ENCODE results near the gene GATB. TPM values are rescaled to one million over a fixed set of nuclear protein-coding genes. Genes with fewer than 3 reads are reported as not detected.

Gene GATB
- total and polyA plus RNA-seq, 4 donors, result 19.2 to 29.2 (median 25.7) TPM

GRCh38 chr4:151640381-151640780 lies 120.4 kb downstream of the GATB start:
- no peak overlapping the region for H3K27ac ChIP-seq (ENCODE audit: low read depth, low read length)
- H3K4me3 ChIP-seq (ENCODE audit: low read depth, low read length), result no peak overlapping the region
- no peaks in the 10 kb centered on the region for H3K9me3 ChIP-seq (ENCODE audit: control insufficient read depth, insufficient read depth, low read length)
- peaks cover 2% of the 10 kb centered on the region for H3K4me1 ChIP-seq (ENCODE audit: control insufficient read depth, insufficient read depth, low read length)
- no peaks in the 10 kb centered on the region for H3K27me3 ChIP-seq (ENCODE audit: control insufficient read depth, insufficient read depth, low read length)
- no peak for DNase-seq (ENCODE audit: low read depth in 4 of 6, low spot score in 6 of 6)
- no peaks in the 10 kb centered on the region for H3K36me3 ChIP-seq (ENCODE audit: control insufficient read depth, insufficient read depth, low read length)
- no CpG with 5 or more reads among the region's 1 CpG for WGBS (ENCODE audit: insufficient coverage)

- DNase-seq (ENCODE audit: low read depth in 4 of 6, low spot score in 6 of 6), result no peak
- WGBS (ENCODE audit: insufficient coverage), result no CpG with 5 or more reads among the region's 1 CpG
- Histone ChIP-seq H3K4me3 (ENCODE audit: low read depth, low read length) (no peak overlapping the region), H3K36me3 (ENCODE audit: control insufficient read depth, insufficient read depth, low read length) (no peaks in the 10 kb centered on the region), H3K4me1 (ENCODE audit: control insufficient read depth, insufficient read depth, low read length) (no peaks in the 10 kb centered on the region), H3K27ac (ENCODE audit: low read depth, low read length) (no peak overlapping the region), H3K9me3 (ENCODE audit: control insufficient read depth, insufficient read depth, low read length) (no peaks in the 10 kb centered on the region), H3K27me3 (ENCODE audit: control insufficient read depth, insufficient read depth, low read length) (no peaks in the 10 kb centered on the region)
Measured at GRCh38 chr4:151638295-151638858, 122.4 kb downstream of the GATB start.

GRCh38 chr4:151631349-151631748 lies 129.5 kb downstream of the GATB start:
- DNase-seq (ENCODE audit: low read depth in 4 of 6, low spot score in 6 of 6), result no peak
- no peak overlapping the region for H3K27ac ChIP-seq (ENCODE audit: low read depth, low read length)
- no peaks in the 10 kb centered on the region for H3K36me3 ChIP-seq (ENCODE audit: control insufficient read depth, insufficient read depth, low read length)
- no peaks in the 10 kb centered on the region for H3K9me3 ChIP-seq (ENCODE audit: control insufficient read depth, insufficient read depth, low read length)
- H3K4me3 ChIP-seq (ENCODE audit: low read depth, low read length), result no peak overlapping the region
- no peaks in the 10 kb centered on the region for H3K27me3 ChIP-seq (ENCODE audit: control insufficient read depth, insufficient read depth, low read length)
- no peaks in the 10 kb centered on the region for H3K4me1 ChIP-seq (ENCODE audit: control insufficient read depth, insufficient read depth, low read length)

- Histone ChIP-seq H3K36me3 (ENCODE audit: control insufficient read depth, insufficient read depth, low read length) (no peaks in the 10 kb centered on the region), H3K4me3 (ENCODE audit: low read depth, low read length) (no peak overlapping the region), H3K4me1 (ENCODE audit: control insufficient read depth, insufficient read depth, low read length) (no peaks in the 10 kb centered on the region), H3K9me3 (ENCODE audit: control insufficient read depth, insufficient read depth, low read length) (no peaks in the 10 kb centered on the region), H3K27ac (ENCODE audit: low read depth, low read length) (no peak overlapping the region), H3K27me3 (ENCODE audit: control insufficient read depth, insufficient read depth, low read length) (no peaks in the 10 kb centered on the region)
- DNase-seq (ENCODE audit: low read depth in 4 of 6, low spot score in 6 of 6), result no peak
- WGBS (ENCODE audit: insufficient coverage), result 53% methylated on average over 4 of the region's 10 CpGs
Measured at GRCh38 chr4:151629097-151629783, 131.6 kb downstream of the GATB start.

- H3K4me1 ChIP-seq (ENCODE audit: control insufficient read depth, insufficient read depth, low read length), result no peaks in the 10 kb centered on the region
- WGBS (ENCODE audit: insufficient coverage), result 80% methylated on average over 1 of the region's 5 CpGs
- H3K4me3 ChIP-seq (ENCODE audit: low read depth, low read length), result no peak overlapping the region
- no peak overlapping the region for H3K27ac ChIP-seq (ENCODE audit: low read depth, low read length)
- no peaks in the 10 kb centered on the region for H3K9me3 ChIP-seq (ENCODE audit: control insufficient read depth, insufficient read depth, low read length)
- no peaks in the 10 kb centered on the region for H3K27me3 ChIP-seq (ENCODE audit: control insufficient read depth, insufficient read depth, low read length)
- no peak for DNase-seq (ENCODE audit: low read depth in 4 of 6, low spot score in 6 of 6)
- H3K36me3 ChIP-seq (ENCODE audit: control insufficient read depth, insufficient read depth, low read length), result no peaks in the 10 kb centered on the region
Measured at GRCh38 chr4:151628001-151628608, 132.7 kb downstream of the GATB start.

GRCh38 chr4:151627491-151627890 lies 133.3 kb downstream of the GATB start:
- no CpG with 5 or more reads among the region's 1 CpG for WGBS (ENCODE audit: insufficient coverage)
- Histone ChIP-seq H3K4me1 (ENCODE audit: control insufficient read depth, insufficient read depth, low read length) (no peaks in the 10 kb centered on the region), H3K36me3 (ENCODE audit: control insufficient read depth, insufficient read depth, low read length) (no peaks in the 10 kb centered on the region), H3K27me3 (ENCODE audit: control insufficient read depth, insufficient read depth, low read length) (no peaks in the 10 kb centered on the region), H3K4me3 (ENCODE audit: low read depth, low read length) (no peak overlapping the region), H3K9me3 (ENCODE audit: control insufficient read depth, insufficient read depth, low read length) (no peaks in the 10 kb centered on the region), H3K27ac (ENCODE audit: low read depth, low read length) (no peak overlapping the region)
- DNase-seq (ENCODE audit: low read depth in 4 of 6, low spot score in 6 of 6), result no peak

- no peaks in the 10 kb centered on the region for H3K27me3 ChIP-seq (ENCODE audit: control insufficient read depth, insufficient read depth, low read length)
- no peaks in the 10 kb centered on the region for H3K36me3 ChIP-seq (ENCODE audit: control insufficient read depth, insufficient read depth, low read length)
- H3K27ac ChIP-seq (ENCODE audit: low read depth, low read length), result no peak overlapping the region
- 20% methylated on average over 1 of the region's 3 CpGs for WGBS (ENCODE audit: insufficient coverage)
- no peaks in the 10 kb centered on the region for H3K4me1 ChIP-seq (ENCODE audit: control insufficient read depth, insufficient read depth, low read length)
- H3K4me3 ChIP-seq (ENCODE audit: low read depth, low read length), result no peak overlapping the region
- H3K9me3 ChIP-seq (ENCODE audit: control insufficient read depth, insufficient read depth, low read length), result no peaks in the 10 kb centered on the region
- DNase-seq (ENCODE audit: low read depth in 4 of 6, low spot score in 6 of 6), result no peak
Measured at GRCh38 chr4:151626751-151627150, 134.1 kb downstream of the GATB start.

- H3K36me3 ChIP-seq (ENCODE audit: control insufficient read depth, insufficient read depth, low read length), result no peaks in the 10 kb centered on the region
- no peaks in the 10 kb centered on the region for H3K27me3 ChIP-seq (ENCODE audit: control insufficient read depth, insufficient read depth, low read length)
- no peak overlapping the region for H3K27ac ChIP-seq (ENCODE audit: low read depth, low read length)
- no peaks in the 10 kb centered on the region for H3K4me1 ChIP-seq (ENCODE audit: control insufficient read depth, insufficient read depth, low read length)
- H3K9me3 ChIP-seq (ENCODE audit: control insufficient read depth, insufficient read depth, low read length), result no peaks in the 10 kb centered on the region
- no peak overlapping the region for H3K4me3 ChIP-seq (ENCODE audit: low read depth, low read length)
- 83% methylated on average over 1 of the region's 3 CpGs for WGBS (ENCODE audit: insufficient coverage)
- DNase-seq (ENCODE audit: low read depth in 4 of 6, low spot score in 6 of 6), result no peak
Measured at GRCh38 chr4:151626228-151626627, 134.6 kb downstream of the GATB start.

- Histone ChIP-seq H3K27me3 (ENCODE audit: control insufficient read depth, insufficient read depth, low read length) (no peaks in the 10 kb centered on the region), H3K27ac (ENCODE audit: low read depth, low read length) (no peak overlapping the region)
- WGBS (ENCODE audit: insufficient coverage), result 63% methylated on average over 9 of the region's 14 CpGs
Measured at GRCh38 chr4:151624626-151625565, 135.9 kb downstream of the GATB start.

More at GRCh38 chr4:151624626-151625565, 135.9 kb downstream of the GATB start:
- no peaks in the 10 kb centered on the region for H3K36me3 ChIP-seq (ENCODE audit: control insufficient read depth, insufficient read depth, low read length)
- H3K4me1 ChIP-seq (ENCODE audit: control insufficient read depth, insufficient read depth, low read length), result no peaks in the 10 kb centered on the region
- H3K9me3 ChIP-seq (ENCODE audit: control insufficient read depth, insufficient read depth, low read length), result no peaks in the 10 kb centered on the region
- DNase-seq (ENCODE audit: low read depth in 4 of 6, low spot score in 6 of 6), result peak in 3 of 6 donors; percentile 9 to 68 (median 50)
- H3K4me3 ChIP-seq (ENCODE audit: low read depth, low read length), result no peak overlapping the region
